Measurements from ENCODE around the gene QRFP. TPM values are rescaled to one million over a fixed set of nuclear protein-coding genes. Genes with fewer than 3 reads are reported as not detected.

QRFP gene
- total and polyA plus RNA-seq, 2 donors (not counting 1 experiment from before 2014, with no cell fraction given), result not detected

DNA sequence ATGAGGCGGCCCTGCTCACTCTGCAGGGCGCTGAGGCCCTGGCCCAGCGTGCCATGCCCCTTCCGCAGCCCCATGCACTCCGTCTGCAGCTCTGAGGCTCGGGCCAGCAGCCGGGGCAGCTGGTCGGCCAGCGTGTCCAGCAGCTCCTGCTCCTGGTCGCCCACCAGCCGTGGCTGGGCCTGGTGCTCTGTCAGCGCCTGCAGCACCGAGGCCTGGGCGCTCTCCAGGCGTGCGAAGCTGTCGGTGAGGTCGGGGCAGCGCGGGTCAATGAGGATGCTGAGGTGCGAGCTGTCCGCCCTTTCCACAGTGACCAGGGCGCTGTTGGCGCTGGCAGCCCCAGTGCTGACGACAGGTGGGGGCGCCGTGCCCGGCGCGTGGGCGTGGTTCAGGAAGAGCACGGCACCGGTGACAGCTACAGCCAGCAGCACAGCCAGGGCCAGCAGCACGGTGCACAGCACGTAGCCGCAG lies 33.0 kb upstream of the QRFP start:
- Histone ChIP-seq H2AFZ (ENCODE audit: low read length) (no peak overlapping the region), H3K4me1 (ENCODE audit: control insufficient read depth, extremely low read depth, insufficient read depth, low read length) (peaks cover 39% of the 10 kb centered on the region), H3K4me3 (replicated peaks in 1 of 4; ENCODE audit: control extremely low read depth in 1 of 4, insufficient read depth in 1 of 4, low read depth in 3 of 4, low read length in 4 of 4) (no peak overlapping the region), H3K9ac (ENCODE audit: insufficient read depth, low read length) (no peak overlapping the region), H3K4me2 (ENCODE audit: extremely low read depth, insufficient read depth, low read length) (no peak overlapping the region), H3K27ac (ENCODE audit: insufficient read depth, low read length) (no peak overlapping the region), H3K27me3 (ENCODE audit: control insufficient read depth, insufficient read depth, low read length) (no peaks in the 10 kb centered on the region), H3K9me3 (ENCODE audit: control insufficient read depth, insufficient read depth, low read depth, low read length) (no peaks in the 10 kb centered on the region), H4K20me1 (ENCODE audit: control insufficient read depth, extremely low read depth, insufficient read depth, low read length) (no peaks in the 10 kb centered on the region), H3K36me3 (ENCODE audit: control insufficient read depth, insufficient read depth, low read length) (no peaks in the 10 kb centered on the region), H3K79me2 (ENCODE audit: control insufficient read depth, insufficient read depth, low read length) (no peaks in the 10 kb centered on the region)
- DNase-seq (ENCODE audit: low read depth in 2 of 2), result no peak
- TF ChIP-seq EZH2 (IDR thresholded peaks at IDR 0.05; ENCODE audit: low read length, missing control alignments), result no peak
- no peak for TF ChIP-seq CTCF (conservative IDR thresholded peaks at IDR 0.05 in 1 of 2, IDR thresholded peaks at IDR 0.05 in 1 of 2; ENCODE audit: low read depth in 1 of 2, low read length in 2 of 2)

- Histone ChIP-seq H3K27ac (ENCODE audit: insufficient read depth, low read length) (no peak overlapping the region), H3K4me2 (ENCODE audit: extremely low read depth, insufficient read depth, low read length) (no peak overlapping the region), H3K9ac (ENCODE audit: insufficient read depth, low read length) (no peak overlapping the region)
Measured at GRCh38 chr9:130927995-130928900, 31.6 kb upstream of the QRFP start.

More at GRCh38 chr9:130927995-130928900, 31.6 kb upstream of the QRFP start:
- Histone ChIP-seq H3K4me1 (ENCODE audit: control insufficient read depth, extremely low read depth, insufficient read depth, low read length) (peaks cover 30% of the 10 kb centered on the region), H3K27me3 (ENCODE audit: control insufficient read depth, insufficient read depth, low read length) (no peaks in the 10 kb centered on the region), H3K36me3 (ENCODE audit: control insufficient read depth, insufficient read depth, low read length) (peaks cover 3% of the 10 kb centered on the region), H3K79me2 (ENCODE audit: control insufficient read depth, insufficient read depth, low read length) (no peaks in the 10 kb centered on the region), H3K4me3 (replicated peaks in 1 of 4; ENCODE audit: control extremely low read depth in 1 of 4, insufficient read depth in 1 of 4, low read depth in 3 of 4, low read length in 4 of 4) (no peak overlapping the region), H3K9me3 (ENCODE audit: control insufficient read depth, insufficient read depth, low read depth, low read length) (no peaks in the 10 kb centered on the region), H2AFZ (ENCODE audit: low read length) (no peak overlapping the region), H4K20me1 (ENCODE audit: control insufficient read depth, extremely low read depth, insufficient read depth, low read length) (no peaks in the 10 kb centered on the region)
- TF ChIP-seq EZH2 (IDR thresholded peaks at IDR 0.05; ENCODE audit: low read length, missing control alignments), result no peak
- TF ChIP-seq CTCF (conservative IDR thresholded peaks at IDR 0.05 in 1 of 2, IDR thresholded peaks at IDR 0.05 in 1 of 2; ENCODE audit: low read depth in 1 of 2, low read length in 2 of 2), result no peak
- peak; percentile 62 to 82 for DNase-seq (ENCODE audit: low read depth in 2 of 2)

Data from fibroblast of lung (primary cell).